ENCODE data around the gene DCX.

- TF ChIP-seq CTCF (conservative IDR thresholded peaks at IDR 0.05 in 1 of 2, IDR thresholded peaks at IDR 0.05 in 1 of 2; ENCODE audit: low read depth in 1 of 2, low read length in 2 of 2) (peak; percentile 24 to 33), EZH2 (IDR thresholded peaks at IDR 0.05; ENCODE audit: low read length, missing control alignments) (no peak)
These were observed 33.5 kb upstream of the DCX start for GRCh38 chrX:111445485-111445884.
